ENCODE measurements around the gene MUC20.
"Not testable (repeated sequence)": the region's sequence is repeated elsewhere in the genome, so short reads cannot be mapped to it uniquely, and the experiment has no call there.

DNA sequence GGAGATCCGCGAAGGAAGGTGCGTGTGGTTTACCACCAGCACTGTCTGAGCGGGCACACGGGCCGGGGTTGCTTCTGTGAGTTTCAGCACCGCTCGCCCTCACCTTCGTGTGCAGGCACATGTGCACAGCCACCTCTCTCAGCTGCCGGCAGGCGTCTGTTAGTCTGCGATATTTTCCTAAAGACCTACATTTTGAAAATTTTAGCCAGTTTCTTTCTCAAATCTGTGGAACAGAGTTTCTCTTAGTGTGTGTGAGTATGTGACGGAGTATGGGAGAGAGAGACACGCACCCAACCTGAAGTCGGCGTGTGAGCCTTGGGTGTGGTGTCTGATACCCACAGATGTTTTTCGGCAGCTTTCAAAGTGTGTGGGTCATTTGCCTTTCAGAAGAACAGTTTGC lies 49.5 kb upstream of the MUC20 start:
- not testable (repeated sequence) for TF ChIP-seq CTCF (IDR thresholded peaks at IDR 0.05; ENCODE audit: borderline replicate concordance, extremely low read depth, low read length, poor library complexity, severe bottlenecking); EZH2 (IDR thresholded peaks at IDR 0.05; ENCODE audit: borderline replicate concordance, low read depth, low read length, severe bottlenecking)
